ENCODE measurements around the gene EPHA4. TPM values are rescaled to one million over a fixed set of nuclear protein-coding genes. Genes with fewer than 3 reads are reported as not detected.
"Not testable (repeated sequence)": the region's sequence is repeated elsewhere in the genome, so short reads cannot be mapped to it uniquely, and the experiment has no call there.

The EPHA4 gene
- total RNA-seq, 1 donor from 2014 or later, result 16.9 TPM

DNA sequence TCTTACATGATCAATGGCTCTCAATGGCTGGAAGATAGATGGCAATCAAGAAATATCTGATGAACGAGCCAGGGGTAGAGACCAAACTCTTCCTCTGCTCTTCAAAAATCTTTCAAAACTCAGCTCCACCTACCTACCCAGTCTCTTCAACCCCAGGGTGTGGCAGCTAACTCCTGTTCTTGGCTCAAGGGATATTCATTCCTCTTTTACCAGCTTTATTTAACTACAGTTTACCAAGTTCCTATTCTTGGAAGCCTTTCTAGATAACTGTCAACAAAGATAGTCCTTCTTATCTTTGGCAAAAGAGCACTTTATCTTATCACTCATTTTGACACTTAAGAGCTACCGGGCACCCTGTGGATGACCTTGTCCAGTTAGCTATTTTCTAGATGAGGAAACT is 36.3 kb downstream of the EPHA4 start:
- no peak for ATAC-seq

GRCh38 chr2:221533299-221533698 is 38.8 kb downstream of the EPHA4 start:
- peak; percentile 91 for ATAC-seq

- ATAC-seq, result no peak
These were observed 39.5 kb downstream of the EPHA4 start for GRCh38 chr2:221532641-221533040.

GRCh38 chr2:221530653-221531037 is 41.5 kb downstream of the EPHA4 start:
- ATAC-seq, result no peak

- ATAC-seq, result peak; percentile 94
These were observed 42.0 kb downstream of the EPHA4 start for GRCh38 chr2:221529943-221530652.

- ATAC-seq, result no peak
These were observed 42.7 kb downstream of the EPHA4 start for GRCh38 chr2:221529177-221529942.

GRCh38 chr2:221527776-221528309 is 44.3 kb downstream of the EPHA4 start:
- ATAC-seq, result no peak

DNA sequence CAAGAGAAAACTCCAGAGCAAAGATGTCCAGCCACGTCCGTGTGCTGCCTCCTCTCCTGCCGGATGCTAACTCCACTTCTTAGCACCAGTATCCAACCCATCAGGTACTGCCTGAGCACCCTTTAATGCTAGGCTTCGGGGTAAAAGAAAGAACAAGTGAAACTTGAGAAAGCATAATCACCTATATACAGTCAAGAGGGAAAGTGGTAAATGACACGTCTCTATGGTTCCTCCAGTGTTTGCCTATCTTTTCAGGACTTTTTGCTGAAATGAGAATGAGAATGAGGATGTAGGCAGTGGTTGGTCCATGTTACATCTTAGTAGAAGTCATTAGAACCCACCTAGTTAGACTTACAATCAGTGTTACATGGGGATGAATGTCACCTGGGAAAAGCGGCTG is 47.9 kb downstream of the EPHA4 start:
- ATAC-seq, result no peak

GRCh38 chr2:221521233-221521845 is 50.8 kb downstream of the EPHA4 start:
- ATAC-seq, result no peak

DNA sequence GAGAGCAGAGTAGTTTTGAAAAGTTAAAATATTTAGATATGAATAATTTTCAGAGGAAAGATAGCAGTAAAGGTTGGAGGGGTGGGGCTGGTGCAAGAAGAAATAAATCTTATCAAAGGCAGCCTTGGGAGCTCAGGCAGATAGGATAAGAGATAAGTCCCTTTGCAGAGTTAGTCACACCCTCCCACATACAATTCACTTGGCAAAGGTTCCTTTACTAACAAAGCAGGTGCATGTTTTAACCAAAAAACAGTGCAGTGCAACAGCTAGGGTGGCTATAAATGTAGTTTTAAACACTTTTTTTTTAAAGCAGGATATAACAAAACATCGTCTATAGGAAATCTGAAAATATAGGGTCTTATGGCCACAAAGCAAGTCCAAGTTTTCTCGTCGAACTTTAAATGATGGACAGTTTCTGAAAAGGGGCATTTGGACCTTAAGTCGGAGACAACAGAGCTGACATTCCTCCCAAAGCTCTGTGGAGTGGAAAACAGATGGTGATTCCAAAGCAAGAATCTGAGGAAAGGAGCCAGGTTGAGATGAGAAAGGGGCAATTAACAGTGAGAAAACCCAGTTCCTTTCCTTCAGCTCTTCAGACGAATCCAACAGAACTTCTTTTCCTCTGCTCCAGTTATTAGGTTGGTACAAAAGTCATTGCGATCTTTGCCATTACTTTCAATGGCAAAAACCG is 53.0 kb downstream of the EPHA4 start:
- no peak for ATAC-seq

- peak; percentile 43 for ATAC-seq
These were observed 53.7 kb downstream of the EPHA4 start for GRCh38 chr2:221518201-221518934.

DNA sequence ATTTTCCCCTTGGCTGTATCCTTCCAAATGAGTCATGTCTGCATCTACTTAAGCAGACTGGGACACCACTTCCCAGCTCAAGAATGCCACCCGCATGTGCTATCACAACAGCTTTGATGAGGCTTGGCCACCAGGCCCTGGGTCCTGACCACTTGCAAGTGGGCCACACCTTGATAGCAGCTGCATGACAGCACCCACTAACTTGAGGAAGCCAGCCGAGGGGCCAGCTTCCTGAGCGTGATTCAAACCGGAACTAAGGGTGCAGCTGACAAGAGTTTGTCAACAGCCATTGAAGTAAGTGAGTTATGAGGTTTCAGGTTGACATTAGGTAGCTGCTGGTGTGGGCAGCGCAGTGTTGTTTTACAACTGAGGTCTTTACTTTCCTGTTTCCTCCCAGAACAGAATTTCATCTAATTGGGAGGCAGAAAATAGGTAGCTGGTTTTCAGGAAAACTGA is 54.4 kb downstream of the EPHA4 start:
- peak; percentile 43 for ATAC-seq

GRCh38 chr2:221517146-221517695 is 54.9 kb downstream of the EPHA4 start:
- no peak for ATAC-seq

DNA sequence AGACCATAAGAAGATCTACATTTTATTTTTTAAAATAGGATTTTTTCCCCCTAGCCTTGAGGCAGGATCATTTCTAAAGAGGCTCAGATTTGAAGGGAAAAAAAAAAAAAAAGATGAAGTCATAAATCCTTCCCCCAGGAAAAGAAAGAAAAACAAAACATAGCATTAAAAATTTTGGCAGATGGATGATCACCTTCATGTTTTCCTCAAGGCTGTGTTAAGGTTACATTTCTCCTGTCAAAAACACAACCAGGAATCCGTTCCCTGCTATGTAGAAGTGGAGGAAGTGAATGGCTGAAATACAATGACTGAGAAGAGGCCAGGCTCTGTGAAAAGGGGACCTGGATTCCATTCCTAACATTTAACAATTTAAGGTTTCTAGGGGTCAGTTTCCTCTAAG is 56.2 kb downstream of the EPHA4 start:
- ATAC-seq, result no peak

- ATAC-seq, result no peak
These were observed 57.6 kb downstream of the EPHA4 start for GRCh38 chr2:221514305-221515040.

GRCh38 chr2:221513232-221513631 is 58.9 kb downstream of the EPHA4 start:
- no peak for ATAC-seq

DNA sequence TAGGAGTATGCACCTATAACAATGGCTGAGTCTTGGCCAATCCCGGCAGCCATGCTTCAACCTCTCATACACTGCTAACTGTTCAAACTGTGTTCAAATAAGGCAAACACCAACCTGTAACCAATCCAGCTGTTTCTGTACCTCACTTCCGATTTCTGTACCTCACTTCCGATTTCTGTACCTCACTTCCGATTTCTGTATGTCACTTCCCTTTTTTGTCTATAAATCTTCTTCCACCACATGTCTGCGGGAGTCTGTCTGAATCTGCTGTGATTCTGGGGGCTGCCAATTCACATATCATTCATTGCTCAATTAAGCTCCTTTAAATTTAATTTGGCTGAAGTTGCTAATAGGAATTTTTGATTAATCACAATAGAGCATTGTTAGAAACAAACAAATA is 60.8 kb downstream of the EPHA4 start:
- not testable (repeated sequence) for ATAC-seq

DNA sequence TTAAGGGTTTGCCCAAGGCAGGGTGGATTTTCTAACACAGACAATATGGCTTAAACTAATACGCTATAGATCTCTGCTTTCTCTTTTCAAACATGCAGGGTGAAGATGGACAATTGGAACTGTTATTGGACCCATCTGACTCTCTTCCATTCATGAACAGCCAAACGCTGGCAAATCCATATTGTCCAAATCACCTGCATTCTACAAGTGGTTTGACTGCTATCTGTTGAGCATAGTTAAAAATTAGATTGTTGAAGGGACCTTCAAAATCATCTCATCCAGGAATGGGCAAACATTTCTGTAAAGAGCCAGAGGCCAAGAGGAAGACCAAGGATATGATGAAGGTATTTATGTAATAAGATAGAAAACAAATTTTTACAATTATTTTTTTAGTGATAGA is 65.6 kb downstream of the EPHA4 start:
- ATAC-seq, result no peak

DNA sequence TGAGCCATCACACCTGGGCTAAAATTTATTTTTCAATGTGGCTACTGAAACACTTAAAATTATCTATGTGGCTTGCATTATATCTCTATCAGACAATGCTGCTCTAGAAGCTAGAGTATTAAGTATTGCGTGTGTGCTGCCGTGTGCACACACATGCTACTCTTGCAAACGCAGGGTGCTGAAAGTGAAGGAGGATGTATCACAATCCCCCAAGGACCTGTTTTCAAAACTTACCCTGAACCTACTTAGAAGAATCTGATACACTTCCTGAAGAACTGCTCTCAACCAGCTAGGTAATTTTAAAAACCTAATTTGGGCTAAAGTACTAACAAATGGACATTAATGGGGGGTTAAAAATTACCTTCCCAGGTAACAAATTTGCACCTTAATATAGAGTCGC is 66.5 kb downstream of the EPHA4 start:
- ATAC-seq, result no peak

DNA sequence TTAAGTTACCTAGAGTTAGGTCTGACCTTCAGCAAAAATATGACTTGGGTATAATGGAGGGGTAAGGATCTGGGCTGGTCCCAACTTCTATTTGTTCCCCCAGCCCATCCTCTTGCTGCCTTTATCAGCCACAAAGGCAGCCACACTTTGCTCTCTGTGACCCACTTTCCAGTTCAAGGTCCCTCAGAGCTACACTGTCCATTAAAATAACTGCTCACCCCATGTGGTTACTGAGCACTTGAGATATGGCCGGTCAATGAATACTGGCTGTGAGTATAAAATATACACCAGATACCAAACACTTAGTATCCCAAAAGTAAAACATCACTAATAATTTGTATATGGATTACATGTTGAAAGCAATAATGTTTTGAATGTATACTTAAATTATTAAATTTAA is 67.2 kb downstream of the EPHA4 start:
- no peak for ATAC-seq

DNA sequence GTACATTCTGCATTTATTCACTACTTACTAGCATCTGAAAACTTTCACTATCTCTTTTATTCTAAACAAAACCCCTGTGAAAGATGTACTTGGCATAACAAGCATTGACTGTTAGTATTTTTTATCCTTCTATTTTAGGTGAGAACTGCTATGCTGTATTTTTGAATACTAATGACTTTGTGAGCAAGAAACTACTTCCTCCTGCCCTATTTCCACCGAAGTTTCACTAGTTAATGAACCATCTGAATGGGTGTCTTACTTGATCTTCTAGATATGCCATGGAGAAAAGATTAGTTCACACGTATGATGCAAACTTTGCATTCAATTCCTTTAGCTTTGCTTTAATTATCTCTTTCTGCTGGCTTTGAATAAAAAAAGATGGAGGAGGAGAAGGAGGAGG is 68.1 kb downstream of the EPHA4 start:
- ATAC-seq, result no peak

Data from esophagus mucosa (tissue), 1 donor.